ENCODE data around the gene MED12.

Gene MED12

DNA sequence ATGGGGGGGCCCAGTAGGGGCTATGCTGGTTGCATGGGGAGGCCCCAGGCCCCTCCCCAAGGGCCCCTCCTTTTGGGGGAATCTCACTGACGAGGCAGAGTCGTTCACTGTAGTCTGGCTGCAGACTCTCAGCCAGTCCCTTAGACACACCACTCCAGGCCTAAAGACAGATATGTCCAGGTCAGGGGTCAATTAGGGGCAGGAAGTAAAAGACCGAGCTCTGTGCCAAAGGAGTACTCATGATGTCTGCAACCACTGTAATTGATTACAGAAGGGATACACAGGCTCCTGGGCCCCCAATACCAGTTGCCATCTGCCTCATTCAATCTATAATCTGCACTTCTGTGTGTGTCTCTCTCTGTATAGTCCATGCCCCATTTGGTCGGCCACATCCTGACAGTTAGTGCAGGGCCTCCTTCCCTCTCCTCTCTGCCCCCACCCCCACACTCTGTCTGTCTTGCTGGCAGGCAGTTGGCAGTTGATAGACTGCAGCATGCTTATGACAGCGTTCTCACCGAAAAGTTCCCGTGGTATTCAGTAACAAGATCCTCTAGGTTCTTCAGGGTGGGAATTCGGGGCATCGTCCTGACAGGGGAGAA is 10.5 kb upstream of the MED12 start:
- peak in 2 of 4 experiments; percentile 1 to 29 for DNase-seq

- DNase-seq: no peak
Observed at GRCh38 chrX:71109051-71109450, 9.3 kb upstream of the MED12 start.

- DNase-seq: peak; percentile 4 to 59 (median 26)
Observed at GRCh38 chrX:71111141-71111843, 7.1 kb upstream of the MED12 start, which contains the start of gene IL2RG. Gene IL2RG, minus strand, starts transcription at chrX:71111577. Its CDS starts 38 bp downstream, at chrX:71111539.

- no peak for DNase-seq
Observed at GRCh38 chrX:71111921-71112431, 6.4 kb upstream of the MED12 start.

- DNase-seq: no peak
Observed at GRCh38 chrX:71117358-71117757, 1.0 kb upstream of the MED12 start.

- DNase-seq: no peak
Observed at GRCh38 chrX:71118985-71119535, 664 bp downstream of the MED12 start.

GRCh38 chrX:71128166-71128833 is 9.9 kb downstream of the MED12 start:
- no peak for DNase-seq

GRCh38 chrX:71128915-71129765 is 10.7 kb downstream of the MED12 start:
- peak; percentile 6 to 64 (median 55) for DNase-seq

DNA sequence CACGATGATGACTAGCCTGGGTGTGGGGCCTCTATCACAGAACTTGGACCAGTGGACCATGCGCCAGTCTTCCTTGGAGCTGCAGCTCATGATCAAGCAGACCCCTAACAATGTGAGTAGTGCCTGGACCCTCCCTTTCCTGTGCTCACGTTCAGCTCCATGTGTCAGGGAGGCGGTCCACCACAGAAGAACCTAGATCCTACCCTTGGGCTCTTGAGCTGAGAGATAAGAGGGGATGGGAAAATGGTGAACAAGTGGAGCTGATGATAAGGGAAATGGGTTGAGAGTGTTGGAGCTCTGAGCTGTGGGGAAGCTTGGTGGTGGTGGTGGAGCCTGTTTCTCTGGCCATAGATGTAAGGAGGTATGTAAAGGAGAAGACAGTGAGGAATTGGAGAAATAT is 13.1 kb downstream of the MED12 start:
- no peak for DNase-seq

- no peak for DNase-seq
Observed at GRCh38 chrX:71140440-71140839, 22.0 kb downstream of the MED12 start.

GRCh38 chrX:71143508-71143907 is 25.1 kb downstream of the MED12 start:
- no peak for DNase-seq

DNA sequence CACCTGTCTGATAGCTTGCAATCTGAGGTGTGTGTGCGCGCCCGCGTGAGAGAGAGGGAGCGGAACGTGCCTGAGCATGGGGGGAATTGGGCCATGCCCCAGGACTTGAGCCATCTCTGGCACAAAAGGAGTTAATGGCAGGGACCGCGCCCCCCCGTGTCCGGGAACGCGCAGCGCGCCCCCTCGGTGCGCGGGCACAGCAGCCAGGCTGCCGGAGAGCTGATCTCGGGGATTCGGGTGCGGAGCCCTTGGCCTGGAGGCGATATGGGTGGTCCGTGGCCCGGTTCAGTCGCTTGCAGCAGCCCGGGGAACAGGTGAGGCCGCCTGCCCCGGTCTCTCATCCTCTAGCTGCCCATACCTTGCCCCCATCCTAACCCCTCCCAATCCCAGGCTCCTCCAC is 26.3 kb downstream of the MED12 start, which contains the start of gene NLGN3:
TSS of gene NLGN3 (plus strand) at position 191 of the 400 bp plus-strand sequence. CDS start 2,909 bp downstream, outside the sequence.
- DNase-seq: no peak

GRCh38 chrX:71147496-71148277 is 29.3 kb downstream of the MED12 start:
- DNase-seq: no peak

GRCh38 chrX:71148278-71148663 is 29.9 kb downstream of the MED12 start:
- DNase-seq: no peak

GRCh38 chrX:71151366-71151765 is 33.0 kb downstream of the MED12 start:
- DNase-seq: no peak

- DNase-seq: no peak
Observed at GRCh38 chrX:71154196-71154595, 35.8 kb downstream of the MED12 start.

DNA sequence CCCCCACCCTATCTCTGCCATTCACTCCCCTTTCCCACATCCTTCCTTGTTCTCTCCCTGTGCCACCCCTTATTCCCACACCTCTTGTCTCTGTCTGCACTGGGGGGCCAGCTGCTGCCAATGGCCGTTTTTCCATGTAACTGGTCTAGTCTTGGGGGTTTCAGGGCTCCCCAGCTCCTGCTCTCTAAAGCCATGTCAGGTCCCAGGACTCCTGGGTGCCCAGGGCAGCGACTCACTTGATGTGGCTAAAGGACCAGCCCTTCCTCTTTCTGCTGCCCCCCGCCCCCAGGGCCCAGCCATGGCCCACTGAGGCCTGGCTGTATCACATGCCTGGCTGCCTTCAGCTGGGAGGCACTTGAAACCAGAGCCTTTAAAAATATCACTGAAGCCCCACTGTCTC is 36.2 kb downstream of the MED12 start:
- no peak for DNase-seq

DNA sequence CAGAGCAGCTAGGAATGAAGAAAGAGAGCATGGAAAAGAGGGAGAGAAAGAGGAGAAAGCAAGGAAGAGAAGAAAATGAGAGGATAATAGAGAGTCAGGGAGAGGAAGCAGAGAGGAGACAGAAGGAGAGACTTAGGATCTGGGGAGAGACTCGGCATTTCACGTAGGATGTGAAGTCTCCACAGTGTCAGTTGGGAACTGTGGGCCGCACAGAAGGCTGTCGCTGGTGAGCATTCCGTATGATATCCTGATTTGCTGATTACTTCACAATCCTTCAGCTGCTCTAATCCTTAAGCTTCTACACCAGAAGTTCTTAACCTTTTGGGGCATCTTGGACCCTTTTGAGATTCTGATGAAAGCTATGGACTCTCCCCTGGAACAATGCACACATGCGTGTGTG is 40.2 kb downstream of the MED12 start:
- DNase-seq: no peak

- no peak for DNase-seq
Observed at GRCh38 chrX:71159335-71159734, 40.9 kb downstream of the MED12 start.

DNA sequence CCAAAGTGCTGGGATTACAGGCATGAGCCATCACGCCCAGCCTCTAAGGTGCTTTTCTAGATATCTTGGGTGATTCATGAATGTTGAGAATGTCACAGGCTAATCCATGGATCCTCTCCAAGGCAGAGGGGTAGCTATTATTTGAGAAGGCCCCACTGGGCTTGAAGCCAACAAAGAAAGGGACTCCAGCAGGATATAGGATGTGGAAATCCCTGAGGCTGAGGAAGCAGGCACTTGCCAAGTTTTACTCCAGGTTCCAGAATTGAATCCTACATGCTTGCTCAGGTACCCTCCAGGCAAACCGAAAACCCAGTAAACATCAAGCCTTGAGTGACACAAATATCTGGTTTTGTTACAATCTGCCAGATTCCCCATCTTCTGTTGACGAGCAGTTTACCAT is 42.1 kb downstream of the MED12 start:
- no peak for DNase-seq

GRCh38 chrX:71162981-71163380 is 44.6 kb downstream of the MED12 start:
- DNase-seq: no peak

GRCh38 chrX:71164071-71164470 is 45.7 kb downstream of the MED12 start:
- no peak for DNase-seq

All from activated naive CD4-positive, alpha-beta T cell (primary cell).